ENCODE measurements around the gene CLIP1. TPM values are rescaled to one million over a fixed set of nuclear protein-coding genes. Genes with fewer than 3 reads are reported as not detected.

The CLIP1 gene
- total and polyA plus RNA-seq, 2 of the 13 experiments (the other 11 are each of a cell fraction or from before 2014, with no cell fraction given), result 28.9 to 43.7 TPM

DNA sequence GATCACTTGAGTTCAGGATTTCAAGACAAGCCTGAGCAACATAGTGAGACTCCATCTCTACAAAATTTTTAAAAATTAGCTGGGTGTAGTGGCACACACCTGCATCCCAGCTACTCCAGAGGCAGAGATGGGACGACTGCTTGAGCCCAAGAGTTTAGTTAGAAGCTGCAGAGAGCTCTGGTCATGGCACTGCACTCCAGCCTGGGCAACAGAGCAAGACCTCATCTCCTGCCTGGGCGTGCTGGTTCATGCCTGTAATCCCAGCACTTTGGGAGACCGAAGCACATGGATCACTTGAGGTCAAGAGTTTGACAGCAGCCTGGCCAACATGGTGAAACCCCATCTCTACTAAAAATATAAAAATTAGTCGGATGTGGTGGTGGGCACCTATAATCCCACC is 20.2 kb downstream of the CLIP1 start:
- Histone ChIP-seq H3K27ac (ENCODE audit: extremely low read length, insufficient read depth, low read length) (peak overlapping the region; percentile 21), H3K4me2 (ENCODE audit: low read depth, low read length) (no peak overlapping the region), H3K9me3 (ENCODE audit: low read length) (no peaks in the 10 kb centered on the region), H3K9ac (ENCODE audit: insufficient read depth, low read depth, low read length) (no peak overlapping the region), H4K20me1 (ENCODE audit: insufficient read depth, low read length) (no peaks in the 10 kb centered on the region), H3K36me3 (replicated peaks in 1 of 2; ENCODE audit: control insufficient read depth in 1 of 2, insufficient read depth in 2 of 2, low read length in 2 of 2) (no peaks in the 10 kb centered on the region), H3K4me1 (ENCODE audit: insufficient read depth, low read length) (peaks cover 61% of the 10 kb centered on the region), H3K4me3 (replicated peaks in 1 of 3; ENCODE audit: insufficient read depth in 1 of 3, low read depth in 2 of 3, low read length in 3 of 3) (no peak overlapping the region), H3K79me2 (ENCODE audit: insufficient read depth, low read length) (peaks cover 8% of the 10 kb centered on the region), H3K27me3 (ENCODE audit: control insufficient read depth in 1 of 2, insufficient read depth in 2 of 2, low read length in 2 of 2) (no peaks in the 10 kb centered on the region), H2AFZ (ENCODE audit: low read length) (no peak overlapping the region)
- in situ Hi-C loops (cut with HindIII; ENCODE audit: extremely low pct_ligation_motif_present, low pct_unique_long_range_greater_than_20kb), result no loop called here
- CTCF ChIA-PET (ENCODE audit: low intra/inter-chr PET ratio, low total read pairs), result no interaction called here
- DNase-seq (ENCODE audit: low spot score), result no peak
- TF ChIP-seq MYC (CRISPR knock-in tag; IDR thresholded peaks at IDR 0.05; ENCODE audit: borderline replicate concordance) (no peak), ZFX (CRISPR knock-in tag; IDR thresholded peaks at IDR 0.05; ENCODE audit: low read depth) (no peak), ELF3 (CRISPR knock-in tag; IDR thresholded peaks at IDR 0.05) (no peak), ZNF121 (CRISPR knock-in tag; IDR thresholded peaks at IDR 0.05) (peak; percentile 59; the same call in 1 of the 2 replicates), EP300 (IDR thresholded peaks at IDR 0.05; ENCODE audit: low read depth in 2 of 2, low read length in 2 of 2) (no peak), EP300 (CRISPR knock-in tag; IDR thresholded peaks at IDR 0.05; ENCODE audit: borderline replicate concordance) (no peak), NFKB2 (CRISPR knock-in tag; IDR thresholded peaks at IDR 0.05; ENCODE audit: borderline replicate concordance) (no peak), ZNF780A (CRISPR knock-in tag; IDR thresholded peaks at IDR 0.05) (no peak), WIZ (CRISPR knock-in tag; IDR thresholded peaks at IDR 0.05) (no peak)
- ATAC-seq, result no peak
- intact Hi-C loops (cut with micrococcal nuclease; ENCODE audit: unreplicated experiment), result no loop called here
- 86% methylated on average over 4 of the region's 4 CpGs for WGBS (ENCODE audit: low lambda C conversion rate)
- POLR2A ChIA-PET, result interaction anchor here (0.8 to 6.0 kb wide), 4 partner anchors 22 to 97 kb away, joined by 3 to 127 read pairs (median 31); partner anchors contain the start of genes CLIP1 and ZCCHC8
- no TSS peak for BruUV-seq (replicated peaks)
- FAIRE-seq, result no peak
